ENCODE results near the gene CHRNA3.
"Not testable (repeated sequence)": the region's sequence is repeated elsewhere in the genome, so short reads cannot be mapped to it uniquely, and the experiment has no call there.

CHRNA3 gene

GRCh38 chr15:78616506-78616905 is 4.3 kb downstream of the CHRNA3 start:
- no peak for DNase-seq

DNA sequence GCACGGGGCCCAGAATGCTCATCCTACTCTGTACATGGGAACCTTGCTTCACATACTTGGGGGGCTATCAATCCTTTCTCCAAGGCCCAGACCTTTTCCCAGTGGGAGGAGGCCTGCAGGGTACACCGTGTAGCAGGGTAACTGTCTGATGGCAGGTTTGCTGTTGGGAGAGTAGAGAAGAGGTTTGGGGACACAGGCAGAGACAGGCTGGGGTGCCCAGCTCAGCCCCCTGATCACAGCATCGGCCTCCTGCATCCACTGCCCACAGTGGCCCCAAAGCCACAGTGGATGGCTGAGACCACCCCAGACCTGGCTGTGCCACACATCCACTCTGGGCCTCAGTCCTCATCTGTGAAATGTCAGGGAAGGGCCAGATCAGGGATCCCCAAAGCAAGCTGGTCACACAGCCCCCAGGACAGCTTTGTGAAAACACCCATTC is 5.6 kb downstream of the CHRNA3 start:
- no peak for DNase-seq

DNA sequence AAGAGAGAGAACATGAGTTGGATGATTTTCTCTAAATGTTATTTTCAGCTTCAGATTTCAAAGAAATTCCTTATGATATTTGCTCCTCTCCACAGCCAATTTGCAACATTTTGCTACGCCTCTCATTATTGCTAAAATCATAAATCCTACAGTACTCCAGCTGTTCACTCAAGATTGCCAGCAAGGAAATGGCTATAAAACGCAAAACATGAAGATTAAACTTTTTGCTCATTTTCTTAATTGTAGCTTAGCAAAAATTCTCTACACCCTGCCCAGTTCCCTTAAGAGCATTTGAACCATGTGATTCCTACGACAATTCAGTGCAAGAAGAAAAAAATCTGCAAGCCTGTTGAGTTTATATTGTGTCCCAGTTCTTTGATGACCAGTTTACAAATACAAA is 6.8 kb downstream of the CHRNA3 start:
- DNase-seq, result no peak

DNA sequence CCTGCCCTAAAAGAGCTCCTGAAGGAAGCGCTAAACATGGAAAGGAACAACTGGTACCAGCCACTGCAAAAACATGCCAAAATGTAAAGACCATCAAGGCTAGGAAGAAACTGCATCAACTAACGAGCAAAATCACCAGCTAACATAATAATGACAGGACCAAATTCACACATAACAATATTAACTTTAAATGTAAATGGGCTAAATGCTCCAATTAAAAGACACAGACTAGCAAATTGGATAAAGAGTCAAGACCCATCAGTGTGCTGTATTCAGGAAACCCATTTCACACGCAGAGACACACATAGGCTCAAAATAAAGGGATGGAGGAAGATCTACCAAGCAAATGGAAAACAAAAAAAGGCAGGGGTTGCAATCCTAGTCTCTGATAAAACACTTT is 11.2 kb downstream of the CHRNA3 start:
- not testable (repeated sequence) for DNase-seq

- no peak for DNase-seq
Measured at GRCh38 chr15:78605680-78606079, 15.1 kb downstream of the CHRNA3 start.

GRCh38 chr15:78605201-78605600 is 15.6 kb downstream of the CHRNA3 start:
- no peak for DNase-seq

DNA sequence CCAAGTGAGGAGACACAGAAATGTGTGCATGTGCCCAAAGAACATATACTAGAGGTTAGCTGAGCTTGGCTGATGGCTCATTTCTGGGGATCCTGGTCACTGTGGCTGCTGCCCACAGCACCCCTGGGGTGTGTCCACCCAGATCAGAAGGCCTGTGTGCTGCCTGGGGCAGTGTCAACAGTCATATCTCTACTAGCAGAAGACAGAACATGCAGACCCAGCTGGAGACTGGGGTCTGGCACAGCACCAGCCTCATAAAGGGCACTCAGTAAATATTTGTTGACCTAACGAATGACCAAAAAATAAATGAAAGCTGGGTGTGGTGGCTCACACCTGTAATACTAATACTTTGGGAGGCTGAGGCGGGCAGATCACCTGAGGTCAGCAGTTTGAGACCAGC is 16.4 kb downstream of the CHRNA3 start:
- DNase-seq, result no peak

- no peak for DNase-seq
Measured at GRCh38 chr15:78603467-78603866, 17.3 kb downstream of the CHRNA3 start.

- DNase-seq, result no peak
Measured at GRCh38 chr15:78599189-78599588, 21.6 kb downstream of the CHRNA3 start.

GRCh38 chr15:78598348-78598747 is 22.4 kb downstream of the CHRNA3 start:
- DNase-seq, result no peak

GRCh38 chr15:78597583-78597982 is 23.2 kb downstream of the CHRNA3 start:
- no peak for DNase-seq

- no peak for DNase-seq
Measured at GRCh38 chr15:78574944-78575343, 45.9 kb downstream of the CHRNA3 start.

GRCh38 chr15:78573416-78573815 is 47.4 kb downstream of the CHRNA3 start:
- DNase-seq, result no peak

- no peak for DNase-seq
Measured at GRCh38 chr15:78571382-78571781, 49.4 kb downstream of the CHRNA3 start.

GRCh38 chr15:78570710-78571109 is 50.1 kb downstream of the CHRNA3 start:
- no peak for DNase-seq

DNA sequence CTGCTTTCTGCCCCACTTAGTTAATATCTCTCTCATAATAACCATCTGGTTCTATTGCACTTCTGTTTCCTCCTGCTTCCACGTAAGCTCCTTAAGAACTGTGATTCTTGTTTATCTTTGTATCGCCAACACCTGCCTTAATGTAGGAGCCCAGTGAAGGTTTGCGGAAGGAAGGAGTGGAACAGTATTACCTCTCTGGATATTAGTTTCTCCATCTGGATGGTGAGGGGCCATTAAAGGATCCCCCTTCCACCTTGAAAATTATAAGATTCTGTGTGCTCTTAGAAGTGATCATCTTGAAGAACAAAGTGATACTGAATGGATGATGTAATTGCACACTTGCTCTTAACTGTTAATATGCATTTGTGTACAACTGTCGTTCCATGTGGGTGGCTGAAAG is 53.3 kb downstream of the CHRNA3 start:
- no peak for DNase-seq

- no peak for DNase-seq
Measured at GRCh38 chr15:78565951-78566774, 54.6 kb downstream of the CHRNA3 start.

- DNase-seq, result peak; percentile 41
Measured at GRCh38 chr15:78565097-78565950, 55.5 kb downstream of the CHRNA3 start, which contains the start of gene CHRNA5. Gene CHRNA5, plus strand, starts transcription at chr15:78565520. Its CDS starts 200 bp downstream, at chr15:78565720.

DNA sequence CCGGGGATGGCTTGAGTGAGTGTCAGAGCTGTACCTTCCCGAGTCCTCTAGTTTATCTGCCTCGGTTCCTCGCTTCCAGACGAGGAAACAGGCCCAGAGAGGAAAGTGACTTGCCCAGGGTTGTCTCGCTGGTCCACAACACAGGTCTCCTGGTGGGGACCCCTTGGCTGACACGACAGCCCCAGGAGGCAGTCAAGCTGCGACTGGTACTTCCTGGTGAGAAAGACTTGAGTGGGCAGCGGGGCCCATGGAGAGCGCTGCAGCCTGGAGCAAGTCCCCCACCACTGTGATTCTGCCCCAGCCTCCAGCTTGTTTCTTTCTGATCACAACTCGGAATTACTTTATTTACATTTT is 56.1 kb downstream of the CHRNA3 start:
- DNase-seq, result no peak

DNA sequence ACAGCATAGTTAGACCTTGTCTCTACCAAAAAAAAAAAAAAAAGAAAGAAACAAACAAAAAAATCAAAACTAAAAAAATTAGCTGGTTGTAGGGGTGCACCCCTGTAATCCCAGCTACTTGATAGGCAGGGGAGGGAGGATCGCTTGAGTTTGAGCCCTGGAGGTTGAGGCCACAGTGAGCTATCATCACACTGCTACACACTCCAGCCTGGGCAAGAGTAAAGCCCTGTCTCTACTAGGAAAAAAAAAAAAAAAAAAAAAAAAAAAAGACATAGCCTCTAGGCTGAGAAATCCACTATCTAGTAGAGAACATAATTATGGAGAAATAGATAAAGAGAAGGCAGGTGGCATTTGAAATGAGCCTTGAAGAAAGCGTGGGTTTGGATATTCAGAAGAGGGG is 57.7 kb downstream of the CHRNA3 start:
- no peak for DNase-seq

GRCh38 chr15:78561490-78561889 is 59.3 kb downstream of the CHRNA3 start:
- DNase-seq, result no peak

DNA sequence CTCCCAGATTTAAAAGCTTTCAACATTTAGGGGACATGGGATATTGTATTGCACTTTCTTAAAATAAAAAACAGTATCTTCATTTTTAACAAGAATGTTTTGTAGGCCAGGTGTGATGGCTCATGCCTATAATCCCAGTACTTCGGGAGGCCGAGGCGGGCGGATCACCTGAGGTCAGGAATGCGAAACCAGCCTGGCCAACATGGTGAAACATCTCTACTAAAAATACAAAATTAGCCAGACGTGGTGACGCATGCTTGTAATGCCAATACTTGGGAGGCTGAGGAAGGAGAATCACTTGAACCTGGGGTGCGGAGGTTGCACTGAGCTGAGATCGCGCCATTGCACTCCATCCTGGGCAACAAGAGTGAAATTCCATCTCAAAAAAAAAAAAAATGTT is 60.6 kb downstream of the CHRNA3 start:
- DNase-seq, result not testable (repeated sequence)

GRCh38 chr15:78552597-78552996 is 68.2 kb downstream of the CHRNA3 start:
- DNase-seq, result no peak

GRCh38 chr15:78551902-78552301 is 68.9 kb downstream of the CHRNA3 start:
- DNase-seq, result no peak

All from activated effector memory CD4-positive, alpha-beta T cell treated with Interleukin-2 at 50 U/mL for 16 hours (primary cell).